Measurements from ENCODE around the gene MYO9B. TPM values are rescaled to one million over a fixed set of nuclear protein-coding genes. Genes with fewer than 3 reads are reported as not detected.

Gene MYO9B
- total RNA-seq, 1 experiment from 2014 or later, result 58.6 TPM

DNA sequence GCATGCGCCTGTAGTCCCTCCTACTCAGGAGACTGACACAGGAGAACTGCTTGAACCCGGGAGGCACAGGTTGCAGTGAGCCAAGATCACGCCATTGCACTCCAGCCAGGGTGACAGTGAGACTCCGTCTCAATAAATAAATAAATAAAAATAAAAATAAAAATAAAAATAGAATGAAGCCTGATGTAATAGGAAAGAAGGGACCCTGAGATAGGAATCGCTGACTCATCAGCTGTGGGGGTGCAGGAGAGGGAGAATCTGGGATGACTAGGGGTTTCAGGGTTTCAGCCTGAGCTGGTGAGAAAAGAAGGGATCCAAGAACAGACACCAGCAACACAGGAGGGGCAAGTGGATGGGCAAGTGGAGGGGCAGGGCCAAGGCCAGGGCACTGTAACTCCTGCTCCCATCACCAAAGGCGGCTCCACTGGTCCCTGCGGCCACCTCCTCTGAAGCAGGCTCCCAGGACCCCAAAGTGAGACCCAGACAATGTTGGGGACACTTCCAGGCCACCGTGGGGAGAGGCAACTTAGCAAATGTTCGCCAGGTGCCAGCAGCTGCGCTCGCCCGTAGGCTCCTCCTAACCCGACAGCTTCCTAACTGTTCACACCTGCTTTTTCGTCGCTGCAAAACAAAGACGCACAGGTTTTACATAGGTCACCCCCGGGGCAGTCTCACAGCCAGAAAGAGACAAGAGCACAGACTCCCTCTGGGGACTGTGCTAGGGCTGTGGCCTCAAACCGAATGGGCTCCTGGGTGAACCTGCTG, 1.5 kb upstream of the MYO9B start:
- Histone ChIP-seq H2AK5ac (ENCODE audit: insufficient read length, low read length) (no peak overlapping the region), H3K4ac (ENCODE audit: low read depth, low read length) (no peak overlapping the region), H2AFZ (ENCODE audit: low read length) (no peak overlapping the region), H4K5ac (ENCODE audit: insufficient read length, low read depth, low read length) (no peak overlapping the region), H3K14ac (ENCODE audit: insufficient read depth, low read length) (no peak overlapping the region), H2BK12ac (ENCODE audit: insufficient read length, low read depth, low read length) (no peak overlapping the region), H4K8ac (replicated peaks; ENCODE audit: insufficient read length, low read depth, low read length) (no peak overlapping the region), H3K27me3 (ENCODE audit: insufficient read depth, low read length) (no peaks in the 10 kb centered on the region), H3K4me2 (ENCODE audit: insufficient read depth, insufficient read length, low read length) (peak overlapping the region; percentile 83), H3K9me3 (ENCODE audit: control insufficient read depth, low read depth, low read length) (no peaks in the 10 kb centered on the region), H3K4me1 (ENCODE audit: insufficient read depth, low read length) (peaks cover 6% of the 10 kb centered on the region; the same call in 1 of the 2 replicates), H2BK5ac (ENCODE audit: insufficient read length, low read length) (no peak overlapping the region), H3K9ac (ENCODE audit: extremely low read depth, insufficient read length, low read length) (no peak overlapping the region), H2BK20ac (ENCODE audit: low read depth, low read length, poor library complexity, severe bottlenecking) (no peak overlapping the region), H3T11ph (ENCODE audit: low read length) (no peak overlapping the region), H4K20me1 (ENCODE audit: control insufficient read depth, insufficient read depth, insufficient read length) (no peaks in the 10 kb centered on the region), H3K56ac (ENCODE audit: insufficient read length, low read depth, low read length) (no peak overlapping the region), H3K23ac (ENCODE audit: insufficient read length, low read depth, low read length) (no peak overlapping the region), H3K79me2 (ENCODE audit: insufficient read depth, low read length) (peaks cover 14% of the 10 kb centered on the region; the same call in 1 of the 2 replicates), H3K27ac (ENCODE audit: insufficient read length, low read depth, low read length) (no peak overlapping the region), H3K23me2 (ENCODE audit: insufficient read length, low read depth, low read length, poor library complexity, severe bottlenecking) (peaks cover 9% of the 10 kb centered on the region), H3K18ac (ENCODE audit: insufficient read length, low read depth, low read length) (no peak overlapping the region), H3K79me1 (ENCODE audit: insufficient read depth, low read depth, low read length, poor library complexity, severe bottlenecking) (peaks cover 3% of the 10 kb centered on the region), H2BK120ac (ENCODE audit: low read depth, low read length, poor library complexity, severe bottlenecking) (no peak overlapping the region), H4K91ac (ENCODE audit: insufficient read length, low read depth, low read length) (no peak overlapping the region), H2BK15ac (ENCODE audit: low read depth, low read length) (no peak overlapping the region)
- TF ChIP-seq, protein P1, sequence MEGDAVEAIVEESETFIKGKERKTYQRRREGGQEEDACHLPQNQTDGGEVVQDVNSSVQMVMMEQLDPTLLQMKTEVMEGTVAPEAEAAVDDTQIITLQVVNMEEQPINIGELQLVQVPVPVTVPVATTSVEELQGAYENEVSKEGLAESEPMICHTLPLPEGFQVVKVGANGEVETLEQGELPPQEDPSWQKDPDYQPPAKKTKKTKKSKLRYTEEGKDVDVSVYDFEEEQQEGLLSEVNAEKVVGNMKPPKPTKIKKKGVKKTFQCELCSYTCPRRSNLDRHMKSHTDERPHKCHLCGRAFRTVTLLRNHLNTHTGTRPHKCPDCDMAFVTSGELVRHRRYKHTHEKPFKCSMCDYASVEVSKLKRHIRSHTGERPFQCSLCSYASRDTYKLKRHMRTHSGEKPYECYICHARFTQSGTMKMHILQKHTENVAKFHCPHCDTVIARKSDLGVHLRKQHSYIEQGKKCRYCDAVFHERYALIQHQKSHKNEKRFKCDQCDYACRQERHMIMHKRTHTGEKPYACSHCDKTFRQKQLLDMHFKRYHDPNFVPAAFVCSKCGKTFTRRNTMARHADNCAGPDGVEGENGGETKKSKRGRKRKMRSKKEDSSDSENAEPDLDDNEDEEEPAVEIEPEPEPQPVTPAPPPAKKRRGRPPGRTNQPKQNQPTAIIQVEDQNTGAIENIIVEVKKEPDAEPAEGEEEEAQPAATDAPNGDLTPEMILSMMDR (conservative IDR thresholded peaks at IDR 0.05), result no peak
- Mint-ChIP-seq H3K9me3 (no peaks in the 10 kb centered on the region), H3K27ac (peak overlapping the region; percentile 97 to 100 (median 99); a peak in 6 of 7 replicates), H3K36me3 (ENCODE audit: insufficient read depth in 1 of 3, low read depth in 3 of 3) (peaks cover 18 to 40% (median 29%) of the 10 kb centered on the region in 3 experiments), H3K27me3 (ENCODE audit: low read depth) (no peaks in the 10 kb centered on the region; the same call in 1 of the 2 replicates), H3K4me1 (peaks cover 50 to 51% of the 10 kb centered on the region in 2 experiments), H3K4me3 (peak overlapping the region; percentile 94 to 99)
- WGBS (ENCODE audit: extremely low coverage, insufficient read length, low lambda C conversion rate), result no CpG with 5 or more reads among the region's 18 CpGs
- DNase-seq, result peak; percentile 54
